Gastrocnemius medialis (tissue), 4 donors: ENCODE measurements around the gene CHCHD10. TPM values are rescaled to one million over a fixed set of nuclear protein-coding genes. Genes with fewer than 3 reads are reported as not detected.
A peak's percentile ranks its signal among the peaks of the same experiment; 100 is the strongest.

Source experiments
- ATAC-seq, 2 donors: fragments of 150-250 bp; one replicate each; pipeline ENCODE4 v1.9.1; 2016
- DNase-seq, 2 donors: peaks; one replicate each; pipeline ENCODE4 v3.0.0-alpha.2; 2019
- H3K27ac ChIP-seq, 4 donors: fragments of 200-600 bp; sonication (generic); 1 replicate in 1 of 4; 2 replicates in 3 of 4; pipeline ENCODE4 v1.5.1; 2016 to 2018; ENCODE audit warnings: mild to moderate bottlenecking in 2 of 4, moderate library complexity in 1 of 4
- H3K27me3 ChIP-seq, 3 donors: fragments of 200-600 bp; sonication (generic) in 2 of 3; 1 replicate in 1 of 3; 2 replicates in 2 of 3; pipeline versions ENCODE4 v1.5.1 to v1.6.0; 2016 to 2019; ENCODE audit warnings: mild to moderate bottlenecking in 1 of 3, moderate library complexity in 1 of 3
- H3K36me3 ChIP-seq, 2 donors: fragments of 200-600 bp; sonication (generic) in 1 of 2; one replicate each; pipeline ENCODE4 v1.5.1; 2017 to 2018
- H3K4me1 ChIP-seq, 2 donors: fragments of 200-600 bp; sonication (generic) in 1 of 2; one replicate each; pipeline ENCODE4 v1.5.1; 2016 to 2017; ENCODE audit warnings: mild to moderate bottlenecking in 2 of 2
- H3K4me3 ChIP-seq, 4 donors: fragments of 200-600 bp; sonication (generic) in 3 of 4; 1 replicate in 1 of 4; 2 replicates in 3 of 4; pipeline ENCODE4 v1.5.1; 2016 to 2019; ENCODE audit warnings: mild to moderate bottlenecking in 2 of 4
- H3K9me3 ChIP-seq, 3 donors: fragments of 200-600 bp; sonication (generic) in 2 of 3; 1 replicate in 1 of 3; 2 replicates in 2 of 3; pipeline ENCODE4 v1.5.1; 2016 to 2019
- CTCF ChIP-seq, 5 experiments: fragments of 450-650 bp in 3 of 5; fragments of 200-600 bp in 2 of 5; sonication (generic) in 2 of 5; IDR thresholded peaks in 4 of 5; conservative IDR thresholded peaks in 1 of 5; 1 replicate in 4 of 5; 2 replicates in 1 of 5; pipeline ENCODE4 v1.5.1; 2016 to 2019; ENCODE audit warnings: antibody characterized with exemption in 5 of 5, mild to moderate bottlenecking in 3 of 5, moderate library complexity in 3 of 5
- POLR2A ChIP-seq, 2 donors: fragments of 450-650 bp; IDR thresholded peaks; one replicate each; pipeline ENCODE4 v1.6.1; 2017; ENCODE audit warnings: antibody characterized with exemption in 2 of 2, mild to moderate bottlenecking in 2 of 2, moderate library complexity in 2 of 2
- in situ Hi-C, 4 donors: fragments of 200-750 bp; cut with MboI; loops; one replicate each; pipeline versions ENCODE4 v1.15.0 to v1.8.0; 2017; ENCODE audit warnings: low sequenced_read_pairs in 4 of 4
- intact Hi-C: fragments of 100-400 bp; cut with DNase I; formaldehyde crosslinking; loops from one replicate; pipeline ENCODE4 v1.15.1; 2023; ENCODE audit warnings: low total_unique reads
- total RNA-seq, 4 donors: library from RNA; depleted of rRNA; stranded (reverse); fragments of >200 nt; gene quantifications; one replicate each; pipeline versions ENCODE4 v1.1.0 to v1.2.3, GENCODE V29; 2016

Gene CHCHD10
- total RNA-seq, 4 donors from 2014 or later, result 157 to 290 (median 181) TPM

GRCh38 chr22:23812378-23812777, 44.6 kb upstream of the CHCHD10 start:
- Histone ChIP-seq H3K27me3 (no peaks in the 10 kb centered on the region), H3K9me3 (no peaks in the 10 kb centered on the region), H3K4me1 (no peaks in the 10 kb centered on the region), H3K27ac (no peak overlapping the region), H3K4me3 (no peak overlapping the region), H3K36me3 (peaks cover 0 to 47% of the 10 kb centered on the region in 2 donors)
- in situ Hi-C loops (no loop called here), intact Hi-C loops (no loop called here)
- TF ChIP-seq CTCF (IDR thresholded peaks at IDR 0.05 in 4 of 5, conservative IDR thresholded peaks at IDR 0.05 in 1 of 5) (no peak), POLR2A (IDR thresholded peaks at IDR 0.05) (no peak)
- DNase-seq (no peak), ATAC-seq (no peak)

GRCh38 chr22:23806837-23807236, 39.1 kb upstream of the CHCHD10 start:
- ATAC-seq, result no peak
- no peak for TF ChIP-seq POLR2A (IDR thresholded peaks at IDR 0.05)
- TF ChIP-seq CTCF (IDR thresholded peaks at IDR 0.05 in 4 of 5, conservative IDR thresholded peaks at IDR 0.05 in 1 of 5), result no peak
- no peak overlapping the region for H3K27ac ChIP-seq
- no peak for DNase-seq
- in situ Hi-C loops, result no loop called here
- H3K9me3 ChIP-seq, result no peaks in the 10 kb centered on the region
- no peaks in the 10 kb centered on the region for H3K4me1 ChIP-seq
- H3K36me3 ChIP-seq, result peaks cover 0 to 69% of the 10 kb centered on the region in 2 donors
- no peak overlapping the region for H3K4me3 ChIP-seq
- intact Hi-C loops, result no loop called here
- no peaks in the 10 kb centered on the region for H3K27me3 ChIP-seq

GRCh38 chr22:23804781-23805291, 37.1 kb upstream of the CHCHD10 start:
- intact Hi-C loops, result no loop called here
- H3K27ac ChIP-seq, result peak overlapping the region in 1 of 4 donors; percentile 27

GRCh38 chr22:23803001-23803819, 35.4 kb upstream of the CHCHD10 start:
- Histone ChIP-seq H3K4me3 (no peak overlapping the region), H3K4me1 (no peaks in the 10 kb centered on the region), H3K27me3 (no peaks in the 10 kb centered on the region), H3K27ac (no peak overlapping the region), H3K36me3 (peaks cover 0 to 81% of the 10 kb centered on the region in 2 donors), H3K9me3 (no peaks in the 10 kb centered on the region)
- intact Hi-C loops (no loop called here), in situ Hi-C loops (no loop called here)
- ATAC-seq (no peak), DNase-seq (no peak)
- TF ChIP-seq CTCF (IDR thresholded peaks at IDR 0.05 in 4 of 5, conservative IDR thresholded peaks at IDR 0.05 in 1 of 5) (no peak), POLR2A (IDR thresholded peaks at IDR 0.05) (no peak)

More at GRCh38 chr22:23804781-23805291, 37.1 kb upstream of the CHCHD10 start:
- Histone ChIP-seq H3K9me3 (no peaks in the 10 kb centered on the region), H3K4me3 (no peak overlapping the region), H3K4me1 (no peaks in the 10 kb centered on the region), H3K36me3 (peaks cover 0 to 80% of the 10 kb centered on the region in 2 donors), H3K27me3 (no peaks in the 10 kb centered on the region)
- DNase-seq, result no peak
- in situ Hi-C loops, result no loop called here
- no peak for TF ChIP-seq POLR2A (IDR thresholded peaks at IDR 0.05)
- no peak for ATAC-seq

GRCh38 chr22:23801886-23802377, 34.2 kb upstream of the CHCHD10 start:
- Histone ChIP-seq H3K9me3 (no peaks in the 10 kb centered on the region), H3K27ac (no peak overlapping the region), H3K27me3 (no peaks in the 10 kb centered on the region), H3K4me1 (no peaks in the 10 kb centered on the region), H3K4me3 (no peak overlapping the region), H3K36me3 (peaks cover 0 to 81% of the 10 kb centered on the region in 2 donors)
- in situ Hi-C loops, result no loop called here
- ATAC-seq, result no peak
- intact Hi-C loops, result no loop called here
- no peak for TF ChIP-seq CTCF (IDR thresholded peaks at IDR 0.05 in 4 of 5, conservative IDR thresholded peaks at IDR 0.05 in 1 of 5)
- TF ChIP-seq POLR2A (IDR thresholded peaks at IDR 0.05), result no peak
- no peak for DNase-seq
